ENCODE results near the gene ALPK3.

DNA sequence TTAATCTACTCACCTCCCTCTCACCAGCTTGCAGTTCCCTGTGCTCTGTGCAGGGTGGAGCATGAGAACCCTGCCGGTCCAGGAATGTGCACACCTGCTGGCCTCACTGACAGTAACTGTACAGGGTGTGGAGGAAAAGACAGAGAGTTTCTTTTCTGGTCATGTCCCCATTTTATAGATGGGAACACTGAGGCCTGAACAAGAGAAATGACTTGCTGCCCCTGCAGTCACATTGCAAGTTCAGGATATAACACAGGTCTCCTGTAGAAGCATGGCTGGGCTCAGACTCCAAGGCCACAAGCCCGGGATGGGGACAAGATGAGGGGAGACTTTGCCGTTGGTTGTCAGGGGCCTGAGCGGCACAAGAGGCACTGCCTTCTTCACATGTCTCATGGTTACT lies 90.6 kb downstream of the ALPK3 start:
- no peak for TF ChIP-seq POLR2A (IDR thresholded peaks at IDR 0.05)
- TF ChIP-seq, protein P1, sequence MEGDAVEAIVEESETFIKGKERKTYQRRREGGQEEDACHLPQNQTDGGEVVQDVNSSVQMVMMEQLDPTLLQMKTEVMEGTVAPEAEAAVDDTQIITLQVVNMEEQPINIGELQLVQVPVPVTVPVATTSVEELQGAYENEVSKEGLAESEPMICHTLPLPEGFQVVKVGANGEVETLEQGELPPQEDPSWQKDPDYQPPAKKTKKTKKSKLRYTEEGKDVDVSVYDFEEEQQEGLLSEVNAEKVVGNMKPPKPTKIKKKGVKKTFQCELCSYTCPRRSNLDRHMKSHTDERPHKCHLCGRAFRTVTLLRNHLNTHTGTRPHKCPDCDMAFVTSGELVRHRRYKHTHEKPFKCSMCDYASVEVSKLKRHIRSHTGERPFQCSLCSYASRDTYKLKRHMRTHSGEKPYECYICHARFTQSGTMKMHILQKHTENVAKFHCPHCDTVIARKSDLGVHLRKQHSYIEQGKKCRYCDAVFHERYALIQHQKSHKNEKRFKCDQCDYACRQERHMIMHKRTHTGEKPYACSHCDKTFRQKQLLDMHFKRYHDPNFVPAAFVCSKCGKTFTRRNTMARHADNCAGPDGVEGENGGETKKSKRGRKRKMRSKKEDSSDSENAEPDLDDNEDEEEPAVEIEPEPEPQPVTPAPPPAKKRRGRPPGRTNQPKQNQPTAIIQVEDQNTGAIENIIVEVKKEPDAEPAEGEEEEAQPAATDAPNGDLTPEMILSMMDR (IDR thresholded peaks at IDR 0.05), result no peak

Data from lower leg skin (tissue), 3 donors.